K562 (cell line): ENCODE measurements around the gene CRYBG1. TPM values are rescaled to one million over a fixed set of nuclear protein-coding genes. Genes with fewer than 3 reads are reported as not detected.

Source experiments
- ATAC-seq: fragments of 200-7000 bp; cut with Tn5 transposase; 3 replicates; pipeline ENCODE4 v1.9.1; 2020; ENCODE audit warnings: moderate library complexity
- BruUV-seq: library from RNA; stranded (reverse); fragments of 400-500 nt; replicated peaks from 2 replicates; lab custom pipeline; 2021; lab: Mats Ljungman, UMichigan
- CTCF ChIA-PET: fragments of 300-600 bp; formaldehyde crosslinking; extraction: SDS; loops from one replicate; lab custom pipeline; 2021; ENCODE audit warnings: low intra/inter-chr PET ratio; lab: Yijun Ruan, JAX
- POLR2A ChIA-PET: fragments of 300-600, 350-650 bp; sonication (Branson Sonifier 250); formaldehyde crosslinking; extraction: SDS; loops from one replicate; lab custom pipeline; 2021; ENCODE audit warnings: antibody characterized with exemption, inconsistent platforms; lab: Yijun Ruan, JAX
- DNase-seq, 4 experiments: peaks; one replicate each; pipeline versions ENCODE4 v3.0.0 to v3.0.0-alpha.2; 2011 to 2018; ENCODE audit warnings: low spot score in 3 of 4, mixed read lengths in 3 of 4; ENCODE audit errors: extremely low read depth in 1 of 4
- FAIRE-seq: peaks from 2 replicates; lab custom pipeline; 2011; peaks lifted over from hg19 to GRCh38; lab: Jason Lieb, UNC
- H2AFZ ChIP-seq: 2 replicates; pipeline ENCODE4 v1.6.0; 2011; ENCODE audit warnings: low read depth, low read length, control low read depth, inconsistent platforms
- H3K27ac ChIP-seq: fragments of 200-600 bp; 3 replicates; pipeline ENCODE4 v1.8.0; 2011; ENCODE audit warnings: low read depth, mild to moderate bottlenecking, control low read depth, inconsistent platforms, low read length, moderate library complexity, mixed read lengths; ENCODE audit errors: extremely low read depth
- H3K27me3 ChIP-seq, 2 experiments: fragments of 300-600 bp in 1 of 2; 2 replicates in 1 of 2; 3 replicates in 1 of 2; pipeline versions ENCODE4 v1.6.0 to v1.8.0; 2011; ENCODE audit warnings: inconsistent platforms in 2 of 2, low read length in 2 of 2, mild to moderate bottlenecking in 1 of 2, mixed read lengths in 1 of 2, moderate library complexity in 1 of 2; ENCODE audit not compliant: control insufficient read depth in 2 of 2, insufficient read depth in 2 of 2
- H3K36me3 ChIP-seq: fragments of 300-600 bp; 3 replicates; pipeline ENCODE4 v1.8.0; 2011; ENCODE audit warnings: mild to moderate bottlenecking, low read length, inconsistent platforms; ENCODE audit not compliant: control insufficient read depth, insufficient read depth
- H3K4me1 ChIP-seq, 2 experiments: fragments of 200-600 bp in 1 of 2; replicated peaks in 1 of 2; 2 replicates in 1 of 2; 3 replicates in 1 of 2; pipeline versions ENCODE4 v1.5.1 to v1.8.0; 2011; ENCODE audit warnings: inconsistent platforms in 2 of 2, low read length in 2 of 2, mild to moderate bottlenecking in 1 of 2, mixed read lengths in 1 of 2, moderate library complexity in 1 of 2; ENCODE audit not compliant: control insufficient read depth in 2 of 2, insufficient read depth in 2 of 2
- H3K4me2 ChIP-seq: 2 replicates; pipeline ENCODE4 v1.6.1; 2011; ENCODE audit warnings: low read length, control low read depth, inconsistent platforms, mixed read lengths; ENCODE audit not compliant: insufficient read depth
- H3K4me3 ChIP-seq: fragments of 200-600 bp; sonication (generic), shearing (Covaris generic); 2 replicates; pipeline ENCODE4 v1.5.1; 2016; ENCODE audit warnings: control low read depth, inconsistent platforms
- H3K79me2 ChIP-seq: fragments of 200-600 bp; 3 replicates; pipeline ENCODE4 v1.8.0; 2011; ENCODE audit warnings: low read length, inconsistent platforms; ENCODE audit not compliant: control insufficient read depth, insufficient read depth
- H3K9ac ChIP-seq, 2 experiments: 2 replicates each; pipeline versions ENCODE4 v1.6.0 to v1.6.1; 2011; ENCODE audit warnings: low read depth in 2 of 2, low read length in 2 of 2, control low read depth in 1 of 2, inconsistent platforms in 1 of 2, mild to moderate bottlenecking in 1 of 2, mixed read lengths in 1 of 2; ENCODE audit not compliant: insufficient read depth in 1 of 2
- H3K9me1 ChIP-seq: one replicate; pipeline ENCODE4 v1.6.0; 2011; ENCODE audit warnings: inconsistent platforms, mild to moderate bottlenecking, low read length, moderate library complexity; ENCODE audit not compliant: control insufficient read depth, insufficient read depth
- H3K9me3 ChIP-seq: replicated peaks from 2 replicates; pipeline ENCODE4 v1.5.1; 2011; ENCODE audit warnings: low read depth, low read length, inconsistent platforms; ENCODE audit not compliant: control insufficient read depth, insufficient read depth
- H4K20me1 ChIP-seq: replicated peaks from 2 replicates; pipeline ENCODE4 v1.6.1; 2011; ENCODE audit warnings: low read length, inconsistent platforms, mixed read lengths; ENCODE audit not compliant: control insufficient read depth, insufficient read depth
- KAT7 ChIP-seq: sonication (generic); formaldehyde crosslinking; IDR thresholded peaks from 2 replicates; pipeline ENCODE4 v1.8.0; 2022; ENCODE audit warnings: missing genetic modification reagents, mild to moderate bottlenecking, borderline replicate concordance
- PTRF ChIP-seq: fragments of 450-650 bp; IDR thresholded peaks from 2 replicates; pipeline ENCODE4 v1.6.1; 2016; ENCODE audit warnings: mild to moderate bottlenecking, missing genetic modification characterization, missing compliant biosample characterization
- RBM34 ChIP-seq: fragments of 200-400 bp; formaldehyde crosslinking; IDR thresholded peaks from 2 replicates; pipeline ENCODE4 v1.6.1; 2018; ENCODE audit warnings: low read length, borderline replicate concordance; ENCODE audit not compliant: insufficient read depth
- ZBED1 ChIP-seq: IDR thresholded peaks from 2 replicates; pipeline ENCODE4 v1.6.1; 2014
- ZBTB1 ChIP-seq: sonication (generic); formaldehyde crosslinking; IDR thresholded peaks from 2 replicates; pipeline ENCODE4 v1.8.1; 2023; ENCODE audit warnings: missing genetic modification reagents, low read depth, mild to moderate bottlenecking, borderline replicate concordance
- ZNF311 ChIP-seq: fragments of 250-450 bp; sonication (Bioruptor Pico); IDR thresholded peaks from 2 replicates; pipeline ENCODE4 v1.4.0; 2020; ENCODE audit warnings: mild to moderate bottlenecking, moderate library complexity
- WGBS: fragments of 100-300 bp; shearing (Covaris generic); methylation state at CpG from one replicate; pipeline ENCODE4 v1.1.6; 2016; ENCODE audit warnings: low coverage, mixed read lengths; ENCODE audit not compliant: insufficient coverage; ENCODE audit errors: missing lambda C conversion rate; 5-methylcytosine and 5-hydroxymethylcytosine counted together
- in situ Hi-C: fragments of 300-500 bp; cut with MboI; formaldehyde crosslinking; loops from 4 replicates; pipeline ENCODE4 v1.15.0; 2018; ENCODE audit warnings: inconsistent platforms, mixed read lengths
- intact Hi-C: fragments of 100-400 bp; cut with micrococcal nuclease; formaldehyde crosslinking; loops from 2 replicates; pipeline ENCODE4 v1.14.2; 2022
- polyA plus RNA-seq, 8 experiments: library from polyadenylated mRNA; depleted of rRNA in 4 of 8; stranded (reverse) in 5 of 8; unstranded in 3 of 8; fragments of >200 nt; fragmentation: Nextera tagmentation in 2 of 8; fragmentation: Illumina TruSeq in 1 of 8; extraction: Ambion mirVana in 2 of 8; extraction: Trizol in 1 of 8; gene quantifications; 2 replicates each; pipeline versions ENCODE4 v1.2.1 to v1.2.3, GENCODE V29; 2011 to 2014; ENCODE audit warnings: inconsistent platforms in 1 of 8, missing spikeins in 1 of 8
- total RNA-seq, 7 experiments: library from RNA; depleted of rRNA in 6 of 7; stranded (reverse); fragments of >200 nt in 6 of 7; fragmentation: Illumina TruSeq in 2 of 7; extraction: Trizol in 2 of 7; gene quantifications; 2 replicates each; pipeline versions ENCODE4 v1.2.1 to v1.2.3, GENCODE V29; 2011 to 2021; ENCODE audit warnings: low replicate concordance in 1 of 7
- TF ChIP-seq, protein P1 (sequence below): fragments of 450-650 bp; IDR thresholded peaks from 2 replicates; pipeline ENCODE4 v1.6.1; 2016; ENCODE audit warnings: low read depth

The CRYBG1 gene
- total and polyA plus RNA-seq, 9 of the 15 experiments (the other 6 are each of a cell fraction or from before 2014, with no cell fraction given), result 0.07 to 0.47 (median 0.11) TPM

DNA sequence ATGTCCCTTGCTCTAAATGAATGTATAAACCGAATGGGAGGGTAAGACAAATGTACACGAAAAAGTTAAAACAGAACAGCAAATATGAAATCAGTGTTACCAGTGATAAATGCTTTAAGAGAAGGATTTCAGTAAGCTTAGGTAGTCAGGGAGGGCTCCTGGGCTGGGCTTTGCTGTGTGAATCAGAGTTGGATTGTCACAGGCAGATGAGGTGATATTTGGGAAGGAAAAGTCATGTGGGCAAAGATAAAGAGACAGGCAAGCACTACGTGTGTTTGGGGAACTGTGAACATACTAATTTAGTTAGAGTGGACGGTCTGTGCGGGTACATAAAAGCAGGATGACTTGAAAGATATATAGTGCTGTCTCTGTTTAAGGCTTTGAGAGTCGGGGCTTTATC lies 114.8 kb downstream of the CRYBG1 start:
- no peak overlapping the region for H2AFZ ChIP-seq
- TF ChIP-seq PTRF, result no peak
- no peak for TF ChIP-seq KAT7 (CRISPR knock-in tag)
- TF ChIP-seq, protein P1, sequence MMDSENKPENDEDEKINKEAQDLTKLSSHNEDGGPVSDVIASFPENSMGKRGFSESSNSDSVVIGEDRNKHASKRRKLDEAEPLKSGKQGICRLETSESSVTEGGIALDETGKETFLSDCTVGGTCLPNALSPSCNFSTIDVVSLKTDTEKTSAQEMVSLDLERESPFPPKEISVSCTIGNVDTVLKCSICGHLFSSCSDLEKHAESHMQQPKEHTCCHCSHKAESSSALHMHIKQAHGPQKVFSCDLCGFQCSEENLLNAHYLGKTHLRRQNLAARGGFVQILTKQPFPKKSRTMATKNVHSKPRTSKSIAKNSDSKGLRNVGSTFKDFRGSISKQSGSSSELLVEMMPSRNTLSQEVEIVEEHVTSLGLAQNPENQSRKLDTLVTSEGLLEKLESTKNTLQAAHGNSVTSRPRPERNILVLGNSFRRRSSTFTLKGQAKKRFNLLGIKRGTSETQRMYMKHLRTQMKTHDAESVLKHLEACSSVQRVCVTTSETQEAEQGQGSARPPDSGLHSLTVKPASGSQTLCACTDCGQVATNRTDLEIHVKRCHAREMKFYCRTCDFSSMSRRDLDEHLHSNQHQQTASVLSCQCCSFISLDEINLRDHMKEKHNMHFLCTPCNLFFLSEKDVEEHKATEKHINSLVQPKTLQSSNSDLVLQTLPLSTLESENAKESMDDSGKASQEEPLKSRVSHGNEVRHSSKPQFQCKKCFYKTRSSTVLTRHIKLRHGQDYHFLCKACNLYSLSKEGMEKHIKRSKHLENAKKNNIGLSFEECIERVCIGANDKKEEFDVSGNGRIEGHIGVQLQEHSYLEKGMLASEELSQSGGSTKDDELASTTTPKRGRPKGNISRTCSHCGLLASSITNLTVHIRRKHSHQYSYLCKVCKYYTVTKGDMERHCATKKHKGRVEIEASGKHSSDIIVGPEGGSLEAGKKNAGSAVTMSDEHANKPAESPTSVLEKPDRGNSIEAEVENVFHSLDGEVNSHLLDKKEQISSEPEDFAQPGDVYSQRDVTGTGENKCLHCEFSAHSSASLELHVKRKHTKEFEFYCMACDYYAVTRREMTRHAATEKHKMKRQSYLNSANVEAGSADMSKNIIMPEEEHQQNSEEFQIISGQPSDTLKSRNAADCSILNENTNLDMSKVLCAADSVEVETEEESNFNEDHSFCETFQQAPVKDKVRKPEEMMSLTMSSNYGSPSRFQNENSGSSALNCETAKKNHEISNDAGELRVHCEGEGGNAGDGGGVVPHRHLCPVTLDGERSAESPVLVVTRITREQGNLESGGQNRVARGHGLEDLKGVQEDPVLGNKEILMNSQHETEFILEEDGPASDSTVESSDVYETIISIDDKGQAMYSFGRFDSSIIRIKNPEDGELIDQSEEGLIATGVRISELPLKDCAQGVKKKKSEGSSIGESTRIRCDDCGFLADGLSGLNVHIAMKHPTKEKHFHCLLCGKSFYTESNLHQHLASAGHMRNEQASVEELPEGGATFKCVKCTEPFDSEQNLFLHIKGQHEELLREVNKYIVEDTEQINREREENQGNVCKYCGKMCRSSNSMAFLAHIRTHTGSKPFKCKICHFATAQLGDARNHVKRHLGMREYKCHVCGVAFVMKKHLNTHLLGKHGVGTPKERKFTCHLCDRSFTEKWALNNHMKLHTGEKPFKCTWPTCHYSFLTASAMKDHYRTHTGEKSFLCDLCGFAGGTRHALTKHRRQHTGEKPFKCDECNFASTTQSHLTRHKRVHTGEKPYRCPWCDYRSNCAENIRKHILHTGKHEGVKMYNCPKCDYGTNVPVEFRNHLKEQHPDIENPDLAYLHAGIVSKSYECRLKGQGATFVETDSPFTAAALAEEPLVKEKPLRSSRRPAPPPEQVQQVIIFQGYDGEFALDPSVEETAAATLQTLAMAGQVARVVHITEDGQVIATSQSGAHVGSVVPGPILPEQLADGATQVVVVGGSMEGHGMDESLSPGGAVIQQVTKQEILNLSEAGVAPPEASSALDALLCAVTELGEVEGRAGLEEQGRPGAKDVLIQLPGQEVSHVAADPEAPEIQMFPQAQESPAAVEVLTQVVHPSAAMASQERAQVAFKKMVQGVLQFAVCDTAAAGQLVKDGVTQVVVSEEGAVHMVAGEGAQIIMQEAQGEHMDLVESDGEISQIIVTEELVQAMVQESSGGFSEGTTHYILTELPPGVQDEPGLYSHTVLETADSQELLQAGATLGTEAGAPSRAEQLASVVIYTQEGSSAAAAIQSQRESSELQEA, result no peak
- no peak for TF ChIP-seq RBM34
- TF ChIP-seq ZNF311 (CRISPR knock-in tag), result no peak
- TF ChIP-seq ZBED1, result no peak
- TF ChIP-seq ZBTB1 (CRISPR knock-in tag), result no peak
- in situ Hi-C loops, result no loop called here
- no TSS peak for BruUV-seq
- ChIA-PET POLR2A (no interaction called here), CTCF (no interaction called here)
- no peak overlapping the region for H3K9ac ChIP-seq
- no peak overlapping the region for H3K4me3 ChIP-seq
- no peaks in the 10 kb centered on the region for H3K4me1 ChIP-seq
- no peaks in the 10 kb centered on the region for H3K36me3 ChIP-seq
- FAIRE-seq (no peak), ATAC-seq (no peak), DNase-seq (no peak)
- H3K27ac ChIP-seq, result no peak overlapping the region
- H3K79me2 ChIP-seq, result no peaks in the 10 kb centered on the region
- intact Hi-C loops, result no loop called here
- no peaks in the 10 kb centered on the region; the same call in 1 of the 2 replicates for H4K20me1 ChIP-seq
- peaks cover 16 to 26% of the 10 kb centered on the region in 2 experiments for H3K27me3 ChIP-seq
- no peaks in the 10 kb centered on the region for H3K9me3 ChIP-seq
- H3K9me1 ChIP-seq, result no peaks in the 10 kb centered on the region
- 0% methylated on average over 6 of the region's 6 CpGs for WGBS
- no peak overlapping the region for H3K4me2 ChIP-seq
